Astrocyte (in vitro differentiated cells and primary cell): ENCODE measurements around the gene HES7. TPM values are rescaled to one million over a fixed set of nuclear protein-coding genes. Genes with fewer than 3 reads are reported as not detected.

ENCODE experiments used
- DNase-seq: peaks from one replicate; pipeline ENCODE4 v3.0.0-alpha.2; 2010; ENCODE audit warnings: low read depth
- FAIRE-seq: peaks from 2 replicates; lab custom pipeline; 2011; peaks lifted over from hg19 to GRCh38; lab: Jason Lieb, UNC
- H2AFZ ChIP-seq: 2 replicates; pipeline ENCODE4 v1.6.0; 2012; ENCODE audit warnings: low read depth, low read length, inconsistent platforms
- H3K27ac ChIP-seq: 2 replicates; pipeline ENCODE4 v1.5.1; 2011; ENCODE audit warnings: low read depth, low read length, inconsistent platforms
- H3K27me3 ChIP-seq: 2 replicates; pipeline ENCODE4 v1.6.0; 2011; ENCODE audit warnings: low read length, inconsistent platforms; ENCODE audit not compliant: insufficient read depth
- H3K36me3 ChIP-seq: 2 replicates; pipeline ENCODE4 v1.5.1; 2011; ENCODE audit warnings: low read length, inconsistent platforms; ENCODE audit not compliant: insufficient read depth
- H3K4me1 ChIP-seq: 2 replicates; pipeline ENCODE4 v1.5.1; 2011; ENCODE audit warnings: low read length, inconsistent platforms; ENCODE audit not compliant: insufficient read depth
- H3K4me2 ChIP-seq: 2 replicates; pipeline ENCODE4 v1.6.0; 2012; ENCODE audit warnings: low read length, inconsistent platforms
- H3K4me3 ChIP-seq: 2 replicates; pipeline ENCODE4 v1.5.1; 2011; ENCODE audit warnings: low read depth, mild to moderate bottlenecking, low read length, inconsistent platforms; ENCODE audit not compliant: insufficient read depth
- H3K79me2 ChIP-seq: 2 replicates; pipeline ENCODE4 v1.6.0; 2012; ENCODE audit warnings: mild to moderate bottlenecking, low read length, inconsistent platforms; ENCODE audit not compliant: insufficient read depth
- H3K9ac ChIP-seq: 2 replicates; pipeline ENCODE4 v1.6.0; 2012; ENCODE audit warnings: mild to moderate bottlenecking, low read length, inconsistent platforms
- H3K9me3 ChIP-seq: 2 replicates; pipeline ENCODE4 v1.5.1; 2012; ENCODE audit warnings: low read depth, mild to moderate bottlenecking, low read length, inconsistent platforms; ENCODE audit not compliant: insufficient read depth
- H4K20me1 ChIP-seq: 2 replicates; pipeline ENCODE4 v1.6.0; 2012; ENCODE audit warnings: low read length, inconsistent platforms; ENCODE audit not compliant: insufficient read depth
- H3K27ac Mint-ChIP-seq: one replicate; pipeline ENCODE4 v1.8.0; 2021; ENCODE audit warnings: mild to moderate bottlenecking, mixed read lengths; ENCODE audit not compliant: unreplicated experiment
- H3K27me3 Mint-ChIP-seq: one replicate; pipeline ENCODE4 v1.8.0; 2021; ENCODE audit warnings: low read depth, mixed read lengths; ENCODE audit not compliant: unreplicated experiment
- H3K36me3 Mint-ChIP-seq: one replicate; pipeline ENCODE4 v1.8.0; 2021; ENCODE audit warnings: low read depth, mixed read lengths; ENCODE audit not compliant: unreplicated experiment
- H3K4me1 Mint-ChIP-seq: one replicate; pipeline ENCODE4 v1.8.0; 2021; ENCODE audit warnings: low read depth, mixed read lengths; ENCODE audit not compliant: unreplicated experiment
- H3K4me3 Mint-ChIP-seq: one replicate; pipeline ENCODE4 v1.8.0; 2021; ENCODE audit warnings: mild to moderate bottlenecking, moderate library complexity, mixed read lengths; ENCODE audit not compliant: unreplicated experiment
- H3K9me3 Mint-ChIP-seq: one replicate; pipeline ENCODE4 v1.8.0; 2021; ENCODE audit warnings: mild to moderate bottlenecking, mixed read lengths; ENCODE audit not compliant: unreplicated experiment
- EZH2 ChIP-seq: IDR thresholded peaks from 2 replicates; pipeline ENCODE4 v1.6.1; 2012; ENCODE audit warnings: mild to moderate bottlenecking, low read length, inconsistent platforms; ENCODE audit not compliant: insufficient read depth
- total RNA-seq: library from RNA; stranded (reverse); gene quantifications from 2 replicates; pipeline ENCODE4 v1.2.1, GENCODE V29; 2021
- TF ChIP-seq, protein P1 (sequence below): IDR thresholded peaks from 2 replicates; pipeline ENCODE4 v1.5.1; 2011; ENCODE audit warnings: low read depth, mild to moderate bottlenecking, inconsistent platforms, low read length, moderate library complexity; ENCODE audit not compliant: insufficient read depth

HES7 gene
- total RNA-seq, 1 donor from 2014 or later = 0.64 TPM

DNA sequence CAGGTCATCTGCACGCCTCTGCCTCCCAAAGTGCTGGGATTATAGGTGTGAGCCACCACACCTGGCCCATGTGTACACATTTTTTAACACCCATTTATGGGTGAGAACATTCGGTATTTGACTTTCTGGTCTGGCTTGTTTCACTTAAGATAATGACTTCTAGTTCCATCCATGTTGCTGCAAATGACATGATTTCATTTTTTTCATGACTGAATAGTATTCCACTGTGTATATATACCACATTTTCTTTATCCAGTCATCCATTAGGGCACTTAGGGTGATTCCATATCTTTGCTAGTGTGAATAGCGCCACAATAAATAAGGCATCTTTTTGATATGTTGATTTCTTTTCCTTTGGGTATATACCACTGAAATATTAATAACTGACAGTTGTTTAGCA is 42.0 kb downstream of the HES7 start:
- H3K4me3 ChIP-seq = no peak overlapping the region
- no peak overlapping the region for H3K9ac ChIP-seq
- DNase-seq = no peak
- H3K36me3 ChIP-seq = no peaks in the 10 kb centered on the region
- no peak overlapping the region for H3K27ac ChIP-seq
- H3K27me3 ChIP-seq = peaks cover 41% of the 10 kb centered on the region
- no peaks in the 10 kb centered on the region for H3K4me1 Mint-ChIP-seq
- no peak overlapping the region for H3K27ac Mint-ChIP-seq
- no peaks in the 10 kb centered on the region for H3K9me3 ChIP-seq
- no peak for FAIRE-seq
- H3K36me3 Mint-ChIP-seq = no peaks in the 10 kb centered on the region
- peaks cover 3% of the 10 kb centered on the region for H3K4me1 ChIP-seq
- H3K79me2 ChIP-seq = no peaks in the 10 kb centered on the region
- H3K4me3 Mint-ChIP-seq = no peak overlapping the region
- H3K9me3 Mint-ChIP-seq = no peaks in the 10 kb centered on the region
- peaks cover 68% of the 10 kb centered on the region for H3K27me3 Mint-ChIP-seq
- H3K4me2 ChIP-seq = no peak overlapping the region
- H4K20me1 ChIP-seq = no peaks in the 10 kb centered on the region
- TF ChIP-seq, protein P1, sequence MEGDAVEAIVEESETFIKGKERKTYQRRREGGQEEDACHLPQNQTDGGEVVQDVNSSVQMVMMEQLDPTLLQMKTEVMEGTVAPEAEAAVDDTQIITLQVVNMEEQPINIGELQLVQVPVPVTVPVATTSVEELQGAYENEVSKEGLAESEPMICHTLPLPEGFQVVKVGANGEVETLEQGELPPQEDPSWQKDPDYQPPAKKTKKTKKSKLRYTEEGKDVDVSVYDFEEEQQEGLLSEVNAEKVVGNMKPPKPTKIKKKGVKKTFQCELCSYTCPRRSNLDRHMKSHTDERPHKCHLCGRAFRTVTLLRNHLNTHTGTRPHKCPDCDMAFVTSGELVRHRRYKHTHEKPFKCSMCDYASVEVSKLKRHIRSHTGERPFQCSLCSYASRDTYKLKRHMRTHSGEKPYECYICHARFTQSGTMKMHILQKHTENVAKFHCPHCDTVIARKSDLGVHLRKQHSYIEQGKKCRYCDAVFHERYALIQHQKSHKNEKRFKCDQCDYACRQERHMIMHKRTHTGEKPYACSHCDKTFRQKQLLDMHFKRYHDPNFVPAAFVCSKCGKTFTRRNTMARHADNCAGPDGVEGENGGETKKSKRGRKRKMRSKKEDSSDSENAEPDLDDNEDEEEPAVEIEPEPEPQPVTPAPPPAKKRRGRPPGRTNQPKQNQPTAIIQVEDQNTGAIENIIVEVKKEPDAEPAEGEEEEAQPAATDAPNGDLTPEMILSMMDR = no peak
- TF ChIP-seq EZH2 = no peak
- no peak overlapping the region for H2AFZ ChIP-seq

DNA sequence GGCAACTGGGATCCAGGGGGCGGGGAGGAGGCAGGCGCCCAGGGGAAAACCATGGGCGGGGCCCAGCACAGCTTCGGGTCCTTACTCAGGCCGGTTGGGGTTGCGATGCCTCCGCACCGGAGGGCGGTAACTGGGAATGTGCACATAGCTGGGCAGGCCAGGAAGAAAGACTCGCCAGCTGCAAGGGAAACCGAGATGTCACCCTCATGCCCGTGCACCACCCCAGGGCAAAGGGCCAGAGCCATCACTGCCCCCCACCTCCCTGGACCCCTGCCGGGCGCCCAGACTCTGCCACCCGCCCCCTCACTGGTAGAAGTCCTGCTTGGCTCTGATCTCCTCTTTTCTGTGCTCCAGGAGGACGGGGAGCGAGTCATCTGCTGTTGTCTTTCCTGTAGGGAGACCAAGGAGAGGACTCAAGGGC is 43.1 kb downstream of the HES7 start:
- H3K27me3 Mint-ChIP-seq = peaks cover 71% of the 10 kb centered on the region
- H3K4me3 ChIP-seq = no peak overlapping the region
- H3K9me3 Mint-ChIP-seq = no peaks in the 10 kb centered on the region
- H3K36me3 Mint-ChIP-seq = no peaks in the 10 kb centered on the region
- H3K9me3 ChIP-seq = no peaks in the 10 kb centered on the region
- no peaks in the 10 kb centered on the region for H4K20me1 ChIP-seq
- no peak overlapping the region for H3K9ac ChIP-seq
- H3K27me3 ChIP-seq = peaks cover 44% of the 10 kb centered on the region
- peak overlapping the region; percentile 26 for H3K27ac Mint-ChIP-seq
- no peaks in the 10 kb centered on the region for H3K79me2 ChIP-seq
- no peaks in the 10 kb centered on the region for H3K4me1 Mint-ChIP-seq
- peaks cover 3% of the 10 kb centered on the region for H3K4me1 ChIP-seq
- FAIRE-seq (no peak), DNase-seq (no peak)
- no peak overlapping the region for H3K4me2 ChIP-seq
- no peak overlapping the region for H3K4me3 Mint-ChIP-seq
- H3K36me3 ChIP-seq = no peaks in the 10 kb centered on the region
- H2AFZ ChIP-seq = no peak overlapping the region
- TF ChIP-seq, protein P1 = no peak
- TF ChIP-seq EZH2 = no peak
- H3K27ac ChIP-seq = no peak overlapping the region

DNA sequence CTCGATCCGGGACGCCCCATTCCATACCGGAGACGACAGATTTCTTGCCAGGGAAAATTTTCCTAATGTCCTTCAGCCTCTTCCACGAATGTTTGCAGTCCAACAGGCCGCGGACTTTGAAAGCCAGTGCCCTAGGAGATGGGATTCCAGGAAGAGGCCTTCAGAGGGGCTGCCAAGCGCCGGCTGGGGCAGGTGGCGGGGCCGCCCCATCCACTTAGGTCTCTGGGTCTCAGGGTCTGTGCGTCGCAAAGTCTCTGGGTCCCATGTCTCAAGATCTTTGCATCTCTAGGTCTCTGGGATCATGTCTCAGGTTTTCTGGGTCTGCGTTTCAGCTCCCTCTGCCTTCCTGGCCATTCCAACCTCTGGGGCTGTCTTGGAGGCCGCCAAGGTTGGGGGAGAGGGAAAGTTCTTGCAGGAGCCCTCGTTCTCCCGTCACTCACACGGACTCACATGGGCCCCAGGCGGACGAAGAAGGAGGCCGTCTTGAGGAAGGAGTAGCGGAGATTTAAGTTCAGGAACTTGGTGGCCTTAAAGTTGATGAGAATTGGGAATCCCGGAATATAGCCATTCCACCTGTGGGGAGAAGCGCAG is 43.6 kb downstream of the HES7 start:
- DNase-seq (no peak), FAIRE-seq (no peak)
- no peaks in the 10 kb centered on the region for H3K79me2 ChIP-seq
- H3K27me3 ChIP-seq = peaks cover 43% of the 10 kb centered on the region
- H3K9ac ChIP-seq = no peak overlapping the region
- peaks cover 3% of the 10 kb centered on the region for H3K4me1 ChIP-seq
- no peak overlapping the region for H3K4me3 ChIP-seq
- Mint-ChIP-seq H3K4me1 (no peaks in the 10 kb centered on the region), H3K9me3 (no peaks in the 10 kb centered on the region), H3K36me3 (no peaks in the 10 kb centered on the region), H3K27me3 (peaks cover 71% of the 10 kb centered on the region), H3K4me3 (peak overlapping the region; percentile 14), H3K27ac (no peak overlapping the region)
- H4K20me1 ChIP-seq = no peaks in the 10 kb centered on the region
- peak overlapping the region; percentile 100 for H2AFZ ChIP-seq
- no peaks in the 10 kb centered on the region for H3K36me3 ChIP-seq
- TF ChIP-seq, protein P1 = no peak
- TF ChIP-seq EZH2 = no peak
- H3K4me2 ChIP-seq = peak overlapping the region; percentile 93
- no peaks in the 10 kb centered on the region for H3K9me3 ChIP-seq
- no peak overlapping the region for H3K27ac ChIP-seq
